HL-60 (cell line): ENCODE data around the gene TMCO6.

Source experiments
- POLR2AphosphoS5 ChIP-seq: IDR thresholded peaks from 2 replicates; pipeline ENCODE4 v1.6.1; 2012; ENCODE audit warnings: low read depth
- TF ChIP-seq, protein P1 (sequence below): IDR thresholded peaks from one replicate; pipeline ENCODE4 v1.5.1; 2011; ENCODE audit warnings: low read length, control low read depth, inconsistent platforms; ENCODE audit not compliant: insufficient read depth

DNA sequence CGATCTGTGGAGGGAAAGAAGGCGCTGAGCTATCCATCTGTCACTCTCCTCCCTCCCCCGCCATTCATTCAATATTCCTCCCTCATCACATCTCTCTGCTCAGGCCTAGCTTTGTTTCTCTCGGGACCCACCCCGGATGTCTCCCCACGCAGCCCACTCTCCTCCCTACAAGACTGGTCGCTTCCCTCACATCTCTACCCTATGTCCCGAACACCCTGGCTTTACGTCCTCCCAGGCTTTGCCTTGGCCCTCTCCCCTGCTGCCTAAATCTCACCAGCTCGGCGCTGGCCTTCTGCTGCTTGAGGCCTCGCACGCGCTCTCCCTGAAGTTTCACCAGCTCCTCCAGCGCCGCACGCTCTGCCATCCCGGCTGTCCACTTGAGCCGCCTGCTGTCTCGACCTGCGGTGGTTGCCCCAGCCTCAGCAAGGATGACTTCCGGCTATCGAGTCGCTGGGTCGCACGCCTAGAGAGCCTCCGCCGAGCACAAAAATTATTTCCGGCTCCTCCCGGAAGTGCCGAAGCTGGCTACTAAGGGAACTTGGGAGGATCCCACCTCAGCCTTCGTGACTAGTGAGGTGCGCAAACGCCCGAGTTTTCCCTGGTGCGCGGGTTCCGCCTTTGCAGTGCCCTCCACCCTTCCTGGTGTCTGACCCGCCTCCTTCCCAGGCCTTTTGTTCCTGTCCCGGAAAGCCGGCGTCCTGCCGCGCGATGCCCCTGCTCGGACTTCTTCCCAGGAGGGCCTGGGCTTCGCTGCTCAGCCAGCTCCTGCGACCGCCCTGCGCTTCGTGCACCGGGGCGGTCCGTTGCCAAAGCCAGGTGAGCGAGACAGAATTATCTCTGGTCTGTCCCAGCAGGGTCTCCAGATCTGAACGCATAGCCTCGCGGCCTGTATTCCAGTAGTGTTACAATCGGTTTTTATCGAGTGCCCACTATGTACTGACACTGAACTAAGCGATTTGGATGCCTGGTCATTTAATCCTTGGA lies 52.0 kb downstream of the TMCO6 start, which contains the start of the genes HARS1 and HARS2:
- TF ChIP-seq, protein P1, sequence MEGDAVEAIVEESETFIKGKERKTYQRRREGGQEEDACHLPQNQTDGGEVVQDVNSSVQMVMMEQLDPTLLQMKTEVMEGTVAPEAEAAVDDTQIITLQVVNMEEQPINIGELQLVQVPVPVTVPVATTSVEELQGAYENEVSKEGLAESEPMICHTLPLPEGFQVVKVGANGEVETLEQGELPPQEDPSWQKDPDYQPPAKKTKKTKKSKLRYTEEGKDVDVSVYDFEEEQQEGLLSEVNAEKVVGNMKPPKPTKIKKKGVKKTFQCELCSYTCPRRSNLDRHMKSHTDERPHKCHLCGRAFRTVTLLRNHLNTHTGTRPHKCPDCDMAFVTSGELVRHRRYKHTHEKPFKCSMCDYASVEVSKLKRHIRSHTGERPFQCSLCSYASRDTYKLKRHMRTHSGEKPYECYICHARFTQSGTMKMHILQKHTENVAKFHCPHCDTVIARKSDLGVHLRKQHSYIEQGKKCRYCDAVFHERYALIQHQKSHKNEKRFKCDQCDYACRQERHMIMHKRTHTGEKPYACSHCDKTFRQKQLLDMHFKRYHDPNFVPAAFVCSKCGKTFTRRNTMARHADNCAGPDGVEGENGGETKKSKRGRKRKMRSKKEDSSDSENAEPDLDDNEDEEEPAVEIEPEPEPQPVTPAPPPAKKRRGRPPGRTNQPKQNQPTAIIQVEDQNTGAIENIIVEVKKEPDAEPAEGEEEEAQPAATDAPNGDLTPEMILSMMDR = no peak
- TF ChIP-seq POLR2AphosphoS5 = peak; percentile 82
